Measurements from ENCODE around the gene COMMD1. TPM values are rescaled to one million over a fixed set of nuclear protein-coding genes. Genes with fewer than 3 reads are reported as not detected.

The COMMD1 gene
- total RNA-seq, 1 donor from 2014 or later: 39.7 TPM

- DNase-seq (ENCODE audit: extremely low spot score, unreplicated experiment): no peak
- H3K36me3 Mint-ChIP-seq (ENCODE audit: unreplicated experiment): peaks cover 2% of the 10 kb centered on the region
- TF ChIP-seq CTCF (IDR thresholded peaks at IDR 0.05): no peak
- H3K4me1 Mint-ChIP-seq (ENCODE audit: unreplicated experiment): peaks cover 12% of the 10 kb centered on the region
- H3K27me3 Mint-ChIP-seq (ENCODE audit: unreplicated experiment): no peaks in the 10 kb centered on the region
- no peaks in the 10 kb centered on the region for H3K9me3 Mint-ChIP-seq (ENCODE audit: unreplicated experiment)
- H3K27ac Mint-ChIP-seq (ENCODE audit: unreplicated experiment): no peak overlapping the region
- no peak overlapping the region for H3K4me3 Mint-ChIP-seq (ENCODE audit: unreplicated experiment)
These were observed 168.8 kb downstream of the COMMD1 start for GRCh38 chr2:62074233-62074632.

GRCh38 chr2:62076980-62077638, 171.6 kb downstream of the COMMD1 start:
- peaks cover 2% of the 10 kb centered on the region for H3K36me3 Mint-ChIP-seq (ENCODE audit: unreplicated experiment)
- H3K4me3 Mint-ChIP-seq (ENCODE audit: unreplicated experiment): no peak overlapping the region
- H3K27ac Mint-ChIP-seq (ENCODE audit: unreplicated experiment): no peak overlapping the region
- no peaks in the 10 kb centered on the region for H3K27me3 Mint-ChIP-seq (ENCODE audit: unreplicated experiment)
- H3K9me3 Mint-ChIP-seq (ENCODE audit: unreplicated experiment): no peaks in the 10 kb centered on the region
- TF ChIP-seq CTCF (IDR thresholded peaks at IDR 0.05): no peak
- DNase-seq (ENCODE audit: extremely low spot score, unreplicated experiment): no peak
- peaks cover 34% of the 10 kb centered on the region for H3K4me1 Mint-ChIP-seq (ENCODE audit: unreplicated experiment)

- H3K27ac Mint-ChIP-seq (ENCODE audit: unreplicated experiment): no peak overlapping the region
- no peaks in the 10 kb centered on the region for H3K9me3 Mint-ChIP-seq (ENCODE audit: unreplicated experiment)
- DNase-seq (ENCODE audit: extremely low spot score, unreplicated experiment): no peak
- H3K36me3 Mint-ChIP-seq (ENCODE audit: unreplicated experiment): no peaks in the 10 kb centered on the region
- H3K27me3 Mint-ChIP-seq (ENCODE audit: unreplicated experiment): no peaks in the 10 kb centered on the region
- peaks cover 22% of the 10 kb centered on the region for H3K4me1 Mint-ChIP-seq (ENCODE audit: unreplicated experiment)
- no peak for TF ChIP-seq CTCF (IDR thresholded peaks at IDR 0.05)
- no peak overlapping the region for H3K4me3 Mint-ChIP-seq (ENCODE audit: unreplicated experiment)
These were observed 179.3 kb downstream of the COMMD1 start for GRCh38 chr2:62084801-62085200.

- Mint-ChIP-seq H3K9me3 (ENCODE audit: unreplicated experiment) (no peaks in the 10 kb centered on the region), H3K27ac (ENCODE audit: unreplicated experiment) (no peak overlapping the region)
- no peak for DNase-seq (ENCODE audit: extremely low spot score, unreplicated experiment)
These were observed 184.2 kb downstream of the COMMD1 start for GRCh38 chr2:62089658-62090057.

GRCh38 chr2:62091471-62091870, 186.0 kb downstream of the COMMD1 start:
- Mint-ChIP-seq H3K9me3 (ENCODE audit: unreplicated experiment) (no peaks in the 10 kb centered on the region), H3K36me3 (ENCODE audit: unreplicated experiment) (no peaks in the 10 kb centered on the region), H3K27ac (ENCODE audit: unreplicated experiment) (no peak overlapping the region), H3K4me1 (ENCODE audit: unreplicated experiment) (peaks cover 3% of the 10 kb centered on the region), H3K27me3 (ENCODE audit: unreplicated experiment) (no peaks in the 10 kb centered on the region), H3K4me3 (ENCODE audit: unreplicated experiment) (no peak overlapping the region)
- DNase-seq (ENCODE audit: extremely low spot score, unreplicated experiment): no peak
- no peak for TF ChIP-seq CTCF (IDR thresholded peaks at IDR 0.05)

More at GRCh38 chr2:62089658-62090057, 184.2 kb downstream of the COMMD1 start:
- TF ChIP-seq CTCF (IDR thresholded peaks at IDR 0.05): no peak
- no peak overlapping the region for H3K4me3 Mint-ChIP-seq (ENCODE audit: unreplicated experiment)
- H3K27me3 Mint-ChIP-seq (ENCODE audit: unreplicated experiment): no peaks in the 10 kb centered on the region
- H3K36me3 Mint-ChIP-seq (ENCODE audit: unreplicated experiment): no peaks in the 10 kb centered on the region
- H3K4me1 Mint-ChIP-seq (ENCODE audit: unreplicated experiment): no peaks in the 10 kb centered on the region

Measured in osteocyte (in vitro differentiated cells).